Stomach (tissue), 4 donors: Measurements from ENCODE around the gene ATP8B2.

Source experiments
- EP300 ChIP-seq: sonication (generic); formaldehyde crosslinking; IDR thresholded peaks from one replicate; pipeline ENCODE4 v1.6.1; 2017; ENCODE audit warnings: antibody characterized with exemption
- POLR2A ChIP-seq, 4 donors: fragments of 450-650 bp; IDR thresholded peaks; one replicate each; pipeline ENCODE4 v1.6.1; 2016; ENCODE audit warnings: antibody characterized with exemption in 4 of 4, control low read depth in 2 of 4, mild to moderate bottlenecking in 1 of 4, moderate library complexity in 1 of 4
- POLR2AphosphoS5 ChIP-seq, 3 donors: sonication (generic); formaldehyde crosslinking; IDR thresholded peaks; one replicate each; pipeline ENCODE4 v1.6.1; 2016; ENCODE audit warnings: antibody characterized with exemption in 3 of 3
- TF ChIP-seq, protein P1 (sequence below), 7 experiments: fragments of 450-650 bp in 4 of 7; fragments of 200-600 bp in 3 of 7; sonication (generic) in 3 of 7; IDR thresholded peaks; one replicate each; pipeline ENCODE4 v1.5.1; 2016 to 2019; ENCODE audit warnings: antibody characterized with exemption in 7 of 7, control low read depth in 2 of 7, mild to moderate bottlenecking in 1 of 7

DNA sequence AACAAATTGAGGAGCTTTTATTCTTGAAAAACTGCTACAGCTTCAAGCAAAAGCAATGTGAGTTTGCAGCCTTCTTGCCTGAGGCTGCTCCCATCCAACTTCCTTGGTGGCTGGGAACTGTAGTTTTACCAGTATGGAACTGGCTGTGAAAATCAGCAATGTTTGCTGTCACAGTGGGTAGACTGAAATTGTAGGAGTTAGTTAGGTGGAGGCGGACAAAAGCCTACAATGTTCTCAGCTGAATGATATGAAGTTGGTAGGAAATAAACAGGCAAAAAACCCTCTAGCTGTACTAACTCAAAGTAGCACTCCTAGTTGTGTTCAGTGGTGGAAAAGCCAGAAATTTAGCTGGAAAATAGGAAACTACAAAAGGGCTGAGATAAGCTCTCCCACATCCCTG, 34.4 kb upstream of the ATP8B2 start:
- no peak for TF ChIP-seq POLR2A (IDR thresholded peaks at IDR 0.05)
- TF ChIP-seq, protein P1, sequence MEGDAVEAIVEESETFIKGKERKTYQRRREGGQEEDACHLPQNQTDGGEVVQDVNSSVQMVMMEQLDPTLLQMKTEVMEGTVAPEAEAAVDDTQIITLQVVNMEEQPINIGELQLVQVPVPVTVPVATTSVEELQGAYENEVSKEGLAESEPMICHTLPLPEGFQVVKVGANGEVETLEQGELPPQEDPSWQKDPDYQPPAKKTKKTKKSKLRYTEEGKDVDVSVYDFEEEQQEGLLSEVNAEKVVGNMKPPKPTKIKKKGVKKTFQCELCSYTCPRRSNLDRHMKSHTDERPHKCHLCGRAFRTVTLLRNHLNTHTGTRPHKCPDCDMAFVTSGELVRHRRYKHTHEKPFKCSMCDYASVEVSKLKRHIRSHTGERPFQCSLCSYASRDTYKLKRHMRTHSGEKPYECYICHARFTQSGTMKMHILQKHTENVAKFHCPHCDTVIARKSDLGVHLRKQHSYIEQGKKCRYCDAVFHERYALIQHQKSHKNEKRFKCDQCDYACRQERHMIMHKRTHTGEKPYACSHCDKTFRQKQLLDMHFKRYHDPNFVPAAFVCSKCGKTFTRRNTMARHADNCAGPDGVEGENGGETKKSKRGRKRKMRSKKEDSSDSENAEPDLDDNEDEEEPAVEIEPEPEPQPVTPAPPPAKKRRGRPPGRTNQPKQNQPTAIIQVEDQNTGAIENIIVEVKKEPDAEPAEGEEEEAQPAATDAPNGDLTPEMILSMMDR (IDR thresholded peaks at IDR 0.05), result no peak
- no peak for TF ChIP-seq POLR2AphosphoS5 (IDR thresholded peaks at IDR 0.05)
- no peak for TF ChIP-seq EP300
